C4-2B (cell line): Measurements from ENCODE around the gene MXD3.

Source experiments
- H3K27ac ChIP-seq: fragments of 450-650 bp; 2 replicates; pipeline ENCODE4 v1.5.1; 2017
- ZFX ChIP-seq: fragments of 450-650 bp; IDR thresholded peaks from 2 replicates; pipeline ENCODE4 v1.6.1; 2017
- TF ChIP-seq, protein P1 (sequence below): fragments of 450-650 bp; conservative IDR thresholded peaks from 2 replicates; pipeline ENCODE4 v1.5.1; 2017; ENCODE audit warnings: mild to moderate bottlenecking

Gene MXD3

DNA sequence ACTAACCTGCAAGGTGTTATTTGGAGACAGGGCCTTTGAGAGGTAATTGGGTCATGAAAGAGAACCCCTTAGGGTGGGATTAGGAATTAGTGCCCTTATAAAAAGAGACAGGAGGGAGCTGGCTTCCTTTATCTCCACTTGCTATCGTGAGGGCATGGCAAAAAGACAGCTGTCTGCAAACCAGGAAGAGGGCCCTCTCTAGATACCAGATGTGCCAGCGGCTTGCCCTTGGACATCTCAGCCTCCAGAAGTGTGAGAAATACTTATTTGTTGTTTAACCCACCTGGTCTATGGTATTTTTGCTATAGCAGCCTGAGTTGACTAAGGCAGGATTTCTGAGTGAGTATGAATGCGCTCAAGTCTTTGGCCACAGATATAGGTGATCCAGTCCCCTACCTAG lies 45.0 kb upstream of the MXD3 start:
- TF ChIP-seq, protein P1, sequence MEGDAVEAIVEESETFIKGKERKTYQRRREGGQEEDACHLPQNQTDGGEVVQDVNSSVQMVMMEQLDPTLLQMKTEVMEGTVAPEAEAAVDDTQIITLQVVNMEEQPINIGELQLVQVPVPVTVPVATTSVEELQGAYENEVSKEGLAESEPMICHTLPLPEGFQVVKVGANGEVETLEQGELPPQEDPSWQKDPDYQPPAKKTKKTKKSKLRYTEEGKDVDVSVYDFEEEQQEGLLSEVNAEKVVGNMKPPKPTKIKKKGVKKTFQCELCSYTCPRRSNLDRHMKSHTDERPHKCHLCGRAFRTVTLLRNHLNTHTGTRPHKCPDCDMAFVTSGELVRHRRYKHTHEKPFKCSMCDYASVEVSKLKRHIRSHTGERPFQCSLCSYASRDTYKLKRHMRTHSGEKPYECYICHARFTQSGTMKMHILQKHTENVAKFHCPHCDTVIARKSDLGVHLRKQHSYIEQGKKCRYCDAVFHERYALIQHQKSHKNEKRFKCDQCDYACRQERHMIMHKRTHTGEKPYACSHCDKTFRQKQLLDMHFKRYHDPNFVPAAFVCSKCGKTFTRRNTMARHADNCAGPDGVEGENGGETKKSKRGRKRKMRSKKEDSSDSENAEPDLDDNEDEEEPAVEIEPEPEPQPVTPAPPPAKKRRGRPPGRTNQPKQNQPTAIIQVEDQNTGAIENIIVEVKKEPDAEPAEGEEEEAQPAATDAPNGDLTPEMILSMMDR: no peak
- no peak for TF ChIP-seq ZFX
- no peak overlapping the region for H3K27ac ChIP-seq

DNA sequence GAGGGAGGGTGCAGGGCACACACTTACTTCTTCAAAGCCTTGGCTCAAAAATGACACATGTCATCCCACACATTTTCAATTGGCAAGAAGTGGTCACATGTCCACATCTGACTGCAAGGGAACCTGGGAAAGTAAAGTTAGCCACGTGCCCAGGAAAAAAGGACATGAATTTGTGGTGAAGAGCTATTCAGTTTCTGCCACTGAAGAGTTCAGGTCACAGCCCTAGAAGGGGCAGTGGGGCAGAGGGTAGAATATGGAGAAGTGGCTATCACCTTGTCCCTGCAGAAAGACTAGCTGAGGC lies 44.1 kb upstream of the MXD3 start:
- TF ChIP-seq ZFX: no peak
- TF ChIP-seq, protein P1: no peak

DNA sequence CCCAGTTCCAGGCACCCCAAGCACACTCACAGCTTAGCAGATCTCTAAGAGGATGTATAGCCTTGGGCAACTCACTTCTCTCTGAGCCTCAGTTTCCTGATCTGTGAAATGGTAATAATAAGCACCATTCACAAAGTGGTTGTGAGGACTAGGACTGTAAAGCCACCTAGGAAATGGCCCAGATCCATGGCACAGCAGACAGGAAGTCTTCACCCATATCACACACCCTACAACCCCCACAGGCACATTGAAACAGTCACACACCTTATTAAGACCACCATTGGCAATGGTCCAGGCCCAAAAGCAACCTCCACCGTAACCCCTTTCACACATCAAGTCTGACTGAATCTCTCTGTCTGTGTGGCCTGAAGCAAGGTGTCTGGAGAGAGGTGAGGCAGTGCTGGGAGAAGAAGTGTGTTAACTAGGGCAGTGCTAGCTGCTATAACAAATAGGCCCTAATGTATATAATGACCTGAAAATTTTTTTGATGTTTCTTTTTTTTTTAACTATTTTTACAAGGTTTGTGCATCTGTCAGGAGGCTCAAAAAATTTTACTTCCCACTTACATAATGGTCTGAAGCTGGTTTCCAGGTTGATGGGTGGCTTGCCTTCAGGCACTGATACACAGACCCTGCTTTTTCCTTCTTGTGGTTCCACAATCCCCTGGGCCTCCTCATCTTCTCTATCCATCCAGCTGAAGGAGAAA lies 43.6 kb upstream of the MXD3 start:
- TF ChIP-seq, protein P1: no peak
- no peak for TF ChIP-seq ZFX
- H3K27ac ChIP-seq: no peak overlapping the region

More for the DNA sequence above, 44.1 kb upstream of the MXD3 start:
- H3K27ac ChIP-seq: no peak overlapping the region

DNA sequence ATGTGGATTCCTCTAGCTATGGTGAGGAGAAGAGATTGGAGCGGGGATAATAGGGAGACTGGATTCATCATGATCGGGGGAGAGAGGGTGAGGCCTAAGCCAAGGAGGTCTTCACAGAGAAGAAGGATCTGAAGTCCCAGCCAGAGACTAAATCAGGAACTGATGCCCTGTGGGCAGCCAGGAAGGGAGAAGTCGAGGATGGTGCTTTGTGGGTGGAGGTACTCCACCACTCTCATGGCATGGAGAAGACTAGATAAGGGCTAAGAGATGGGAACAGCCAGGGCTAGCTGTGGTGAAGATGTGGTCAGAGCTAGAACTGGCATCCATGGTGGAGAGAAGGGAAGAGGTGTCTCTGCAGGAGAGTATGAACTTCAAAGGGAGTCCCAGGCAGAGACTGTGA lies 43.0 kb upstream of the MXD3 start:
- TF ChIP-seq, protein P1: no peak
- TF ChIP-seq ZFX: no peak
- no peak overlapping the region for H3K27ac ChIP-seq

DNA sequence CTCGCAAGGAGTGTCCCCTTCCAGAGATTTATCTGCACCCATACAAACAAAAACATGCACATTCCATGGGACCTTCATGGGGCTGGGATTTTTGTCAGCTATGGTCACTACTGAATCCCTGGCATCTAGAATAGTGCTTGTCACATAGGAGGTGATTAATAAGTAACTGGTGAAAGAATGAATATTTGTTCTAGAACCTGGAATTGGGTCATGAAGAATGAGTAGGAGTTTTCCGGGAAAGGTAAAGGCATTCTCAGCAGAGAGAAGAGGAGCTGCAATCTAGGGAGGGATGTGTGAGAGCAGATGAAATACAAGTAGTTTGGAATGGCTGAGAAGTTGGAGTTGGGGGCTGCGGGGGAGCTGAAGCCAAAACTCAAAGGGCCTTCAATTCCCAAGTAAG lies 42.6 kb upstream of the MXD3 start:
- H3K27ac ChIP-seq: no peak overlapping the region
- TF ChIP-seq, protein P1: no peak
- no peak for TF ChIP-seq ZFX

DNA sequence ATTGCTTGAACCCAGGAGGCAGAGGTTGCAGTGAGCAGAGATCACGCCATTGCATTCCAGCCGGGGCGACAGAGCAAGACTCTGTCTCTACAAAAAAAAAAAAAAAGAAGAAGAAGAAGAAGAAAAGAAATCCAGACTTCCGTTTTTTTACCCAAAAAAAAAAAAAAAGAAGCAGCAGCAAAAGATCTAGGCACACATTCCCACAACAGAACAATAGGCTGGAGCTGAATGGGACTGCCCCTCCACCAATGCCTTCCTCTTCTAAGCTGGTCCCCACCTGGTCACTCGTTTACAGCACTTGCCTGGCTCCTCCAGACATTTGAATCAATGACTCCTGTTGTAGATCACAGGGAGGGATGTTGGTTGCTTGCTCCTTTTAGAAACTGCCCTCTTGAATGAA lies 41.4 kb upstream of the MXD3 start:
- TF ChIP-seq, protein P1: no peak
- no peak for TF ChIP-seq ZFX
- H3K27ac ChIP-seq: no peak overlapping the region

DNA sequence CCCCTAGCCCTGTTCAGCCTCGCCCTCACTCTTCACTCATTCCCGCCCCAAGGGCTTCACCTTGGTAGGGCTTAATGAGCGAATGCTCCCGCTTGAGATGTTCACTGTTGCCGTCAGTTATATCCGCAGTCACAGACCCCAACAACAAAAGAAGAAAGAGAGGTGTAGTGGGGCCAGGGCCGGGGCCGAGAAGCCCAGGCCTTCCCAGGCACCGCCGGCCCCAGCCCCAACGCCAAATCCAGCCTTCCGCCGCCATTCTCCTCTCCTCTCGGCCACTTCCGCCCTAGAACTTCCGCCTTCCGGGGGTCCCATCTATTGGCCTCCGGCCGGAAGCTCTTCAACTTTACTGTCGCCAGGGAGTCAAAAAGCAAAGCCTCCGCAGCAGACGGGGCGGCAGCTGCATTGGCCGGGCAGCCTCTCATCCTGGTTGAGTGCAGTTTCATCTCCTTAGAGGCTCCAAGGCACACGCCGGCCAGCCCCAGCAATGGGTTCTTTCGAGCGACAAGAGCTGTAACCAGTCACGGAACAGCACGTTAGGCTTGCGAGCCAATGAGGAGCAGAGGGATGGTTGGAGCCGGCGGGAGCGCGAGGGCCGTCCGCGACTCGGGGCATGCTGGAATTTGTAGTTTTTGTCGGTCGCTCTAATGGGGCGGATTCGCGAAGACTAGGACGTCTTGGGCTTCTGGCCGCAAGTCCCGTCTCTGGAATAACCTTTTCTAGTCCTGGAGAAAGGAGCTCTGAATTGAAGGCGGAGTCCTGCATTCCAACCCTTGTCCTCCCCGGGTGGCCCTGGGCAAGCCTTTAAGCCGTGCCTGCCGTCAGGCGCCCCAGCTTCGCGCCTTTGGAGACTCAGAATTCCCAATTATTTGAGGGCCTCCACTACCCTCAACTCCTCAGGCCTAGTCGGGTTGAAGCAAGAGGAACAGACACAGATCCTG lies 40.0 kb upstream of the MXD3 start, which contains the start of gene LMAN2:
Gene LMAN2, minus strand, starts transcription at position 277 of the 938 bp plus-strand sequence. Its CDS starts 21 bp downstream, at position 256.
- peak within 1 kb of the TSS; percentile 85 for H3K27ac ChIP-seq
- TF ChIP-seq, protein P1: no peak
- peak; percentile 54; the same call in 1 of the 2 replicates for TF ChIP-seq ZFX
